ENCODE results near the gene ZBTB17. TPM values are rescaled to one million over a fixed set of nuclear protein-coding genes. Genes with fewer than 3 reads are reported as not detected.

ZBTB17 gene
- total RNA-seq, 4 donors from 2014 or later, result 33.3 to 113 (median 50.5) TPM

DNA sequence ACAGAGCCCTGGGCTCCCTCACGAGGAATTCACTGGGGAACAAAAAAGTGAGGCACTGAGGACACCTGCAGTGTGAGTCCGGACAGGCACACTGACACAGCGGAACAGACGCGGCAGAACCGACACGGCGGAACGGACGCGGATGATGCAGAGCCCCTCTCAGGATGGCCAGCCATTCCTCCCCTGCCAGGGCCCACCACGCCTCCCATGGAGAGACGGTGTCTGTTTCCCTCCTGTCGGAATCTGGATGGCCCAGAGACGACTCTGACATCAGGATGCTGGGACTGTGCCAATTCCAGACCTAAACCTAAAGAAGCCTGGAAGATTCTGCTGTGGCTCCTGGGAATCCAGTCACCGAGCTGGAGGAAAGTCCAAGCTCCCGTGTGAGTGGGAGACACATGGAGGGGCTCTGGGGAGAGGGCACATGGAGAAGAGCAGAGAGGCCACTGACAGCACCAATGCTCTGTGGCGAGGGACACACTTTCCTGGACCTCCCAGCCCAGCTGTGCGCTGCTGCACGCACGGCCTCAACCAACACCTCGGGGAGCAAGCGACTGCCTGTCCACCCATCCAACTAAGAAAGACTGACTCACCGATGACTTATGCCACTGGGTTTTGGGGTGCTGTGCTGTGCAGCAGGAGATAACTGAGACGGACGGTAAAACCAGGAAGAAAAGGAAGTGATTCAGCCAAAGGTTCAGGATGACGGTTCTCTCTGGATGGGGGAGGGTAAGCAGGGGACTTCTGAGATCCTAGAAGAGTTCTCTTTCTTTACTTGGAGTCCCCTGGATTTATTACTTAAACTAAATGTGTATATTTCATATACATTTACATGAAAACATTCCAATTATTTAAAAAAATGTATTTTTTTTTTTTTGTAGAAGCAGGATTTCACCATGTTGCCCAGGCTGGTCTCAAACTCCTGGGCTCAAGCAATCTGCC is 23.3 kb downstream of the ZBTB17 start:
- Histone ChIP-seq H3K27me3 (no peaks in the 10 kb centered on the region), H3K4me3 (no peak overlapping the region), H3K36me3 (no peaks in the 10 kb centered on the region), H3K4me1 (peaks cover 25 to 60% (median 36%) of the 10 kb centered on the region in 4 donors), H3K27ac (peak overlapping the region in 1 of 4 donors; percentile 31), H3K9me3 (no peaks in the 10 kb centered on the region)
- TF ChIP-seq, protein P1, sequence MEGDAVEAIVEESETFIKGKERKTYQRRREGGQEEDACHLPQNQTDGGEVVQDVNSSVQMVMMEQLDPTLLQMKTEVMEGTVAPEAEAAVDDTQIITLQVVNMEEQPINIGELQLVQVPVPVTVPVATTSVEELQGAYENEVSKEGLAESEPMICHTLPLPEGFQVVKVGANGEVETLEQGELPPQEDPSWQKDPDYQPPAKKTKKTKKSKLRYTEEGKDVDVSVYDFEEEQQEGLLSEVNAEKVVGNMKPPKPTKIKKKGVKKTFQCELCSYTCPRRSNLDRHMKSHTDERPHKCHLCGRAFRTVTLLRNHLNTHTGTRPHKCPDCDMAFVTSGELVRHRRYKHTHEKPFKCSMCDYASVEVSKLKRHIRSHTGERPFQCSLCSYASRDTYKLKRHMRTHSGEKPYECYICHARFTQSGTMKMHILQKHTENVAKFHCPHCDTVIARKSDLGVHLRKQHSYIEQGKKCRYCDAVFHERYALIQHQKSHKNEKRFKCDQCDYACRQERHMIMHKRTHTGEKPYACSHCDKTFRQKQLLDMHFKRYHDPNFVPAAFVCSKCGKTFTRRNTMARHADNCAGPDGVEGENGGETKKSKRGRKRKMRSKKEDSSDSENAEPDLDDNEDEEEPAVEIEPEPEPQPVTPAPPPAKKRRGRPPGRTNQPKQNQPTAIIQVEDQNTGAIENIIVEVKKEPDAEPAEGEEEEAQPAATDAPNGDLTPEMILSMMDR (IDR thresholded peaks at IDR 0.05), result no peak
- no peak for TF ChIP-seq EP300 (IDR thresholded peaks at IDR 0.05; ENCODE audit: low read depth)
- TF ChIP-seq POLR2AphosphoS5 (IDR thresholded peaks at IDR 0.05), result no peak
- intact Hi-C loops (cut with DNase I; ENCODE audit: low total_unique reads), result no loop called here
- 47 to 85% methylated on average over 3 to 27 of the region's 27 CpGs for WGBS, 2 donors (ENCODE audit: low coverage in 1 of 2)
- in situ Hi-C loops (cut with MboI; ENCODE audit: low pct_ligation_motif_present in 1 of 4, low pct_unique_long_range_greater_than_20kb in 1 of 4, low sequenced_read_pairs in 3 of 4), result no loop called here
- DNase-seq, result no peak

DNA sequence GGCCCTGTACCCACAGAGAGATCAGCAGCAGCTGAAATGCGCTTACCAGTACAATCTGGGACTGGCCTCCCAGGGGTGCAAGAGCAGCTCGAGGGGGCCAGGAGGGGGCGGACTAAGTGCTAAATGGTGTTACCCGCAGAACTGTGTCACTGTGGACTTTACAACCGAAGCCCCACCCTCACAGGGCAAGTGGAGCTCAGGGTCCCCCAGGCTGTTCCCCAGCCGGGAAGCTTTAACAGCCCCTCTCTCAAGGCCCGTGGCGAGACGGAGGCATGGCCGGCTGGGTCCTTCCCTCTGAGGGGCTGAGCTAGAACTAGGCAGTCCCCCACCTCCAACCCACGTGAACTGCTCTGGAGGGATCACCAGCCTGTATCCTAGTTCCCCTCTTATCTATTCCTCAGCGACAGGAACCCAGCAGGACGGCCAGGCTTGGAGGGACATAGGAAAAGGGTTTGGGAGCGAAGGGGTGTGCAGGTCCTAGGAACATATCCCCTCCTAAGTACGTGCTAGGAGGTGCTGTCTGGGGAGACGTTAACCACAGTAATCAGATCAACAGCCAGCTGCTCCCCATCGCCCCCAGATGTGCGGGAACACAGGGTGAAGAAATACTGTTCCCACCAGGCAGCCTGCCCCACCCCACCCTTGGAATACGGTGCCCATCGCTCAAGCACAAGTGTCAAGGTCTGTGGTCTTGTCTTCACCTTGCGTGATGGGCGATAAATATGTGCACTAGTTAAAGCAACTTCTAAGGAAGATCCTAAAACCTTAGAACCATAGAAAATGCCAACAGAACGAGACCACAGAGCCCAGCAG is 24.4 kb downstream of the ZBTB17 start:
- Histone ChIP-seq H3K27me3 (no peaks in the 10 kb centered on the region), H3K36me3 (no peaks in the 10 kb centered on the region), H3K27ac (peak overlapping the region; percentile 83 to 90 (median 90)), H3K9me3 (no peaks in the 10 kb centered on the region), H3K4me3 (no peak overlapping the region), H3K4me1 (peaks cover 25 to 57% (median 36%) of the 10 kb centered on the region in 4 donors)
- in situ Hi-C loops (cut with MboI; ENCODE audit: low pct_ligation_motif_present in 1 of 4, low pct_unique_long_range_greater_than_20kb in 1 of 4, low sequenced_read_pairs in 3 of 4) (no loop called here), intact Hi-C loops (cut with DNase I; ENCODE audit: low total_unique reads) (no loop called here)
- DNase-seq, result no peak
- 76% methylated on average over 23 of the region's 23 CpGs; no CpG with 5 or more reads in 1 of the 2 donors for WGBS, 2 donors (ENCODE audit: low coverage in 1 of 2)
- TF ChIP-seq POLR2AphosphoS5 (IDR thresholded peaks at IDR 0.05) (no peak), POLR2A (IDR thresholded peaks at IDR 0.05) (no peak), EP300 (IDR thresholded peaks at IDR 0.05; ENCODE audit: low read depth) (no peak)
- TF ChIP-seq, protein P1 (IDR thresholded peaks at IDR 0.05), result no peak

DNA sequence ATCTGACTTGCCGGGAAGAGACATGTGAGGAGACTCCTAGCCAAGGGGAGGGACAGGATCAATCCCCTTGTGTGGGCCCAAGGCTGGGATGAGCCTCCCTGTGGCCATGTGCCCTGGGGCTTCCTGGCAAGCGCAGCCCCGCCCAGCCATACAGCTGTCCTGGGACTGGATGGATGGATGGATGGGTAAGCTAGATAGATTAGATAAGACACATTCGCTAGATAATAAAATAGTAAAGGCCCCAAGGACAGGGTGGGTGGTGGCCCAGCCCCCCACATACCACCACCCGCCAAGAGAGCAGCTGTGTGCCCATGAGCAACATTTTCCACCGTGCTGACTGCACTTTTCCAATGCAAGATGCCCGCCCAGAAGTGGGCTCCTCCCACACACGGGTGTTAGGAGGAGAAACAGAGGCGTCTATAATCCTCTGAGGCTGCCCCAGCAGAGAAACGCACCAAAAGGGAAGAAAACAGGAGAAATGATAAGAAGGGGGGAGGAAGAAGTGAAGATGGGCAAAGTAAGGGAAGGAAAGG is 25.1 kb downstream of the ZBTB17 start:
- in situ Hi-C loops (cut with MboI; ENCODE audit: low pct_ligation_motif_present in 1 of 4, low pct_unique_long_range_greater_than_20kb in 1 of 4, low sequenced_read_pairs in 3 of 4), result no loop called here
- no peak for DNase-seq
- H3K27me3 ChIP-seq, result no peaks in the 10 kb centered on the region
- no peak overlapping the region for H3K4me3 ChIP-seq
- TF ChIP-seq, protein P1 (IDR thresholded peaks at IDR 0.05), result no peak
- TF ChIP-seq EP300 (IDR thresholded peaks at IDR 0.05; ENCODE audit: low read depth) (no peak), POLR2AphosphoS5 (IDR thresholded peaks at IDR 0.05) (peak in 1 of 3 donors; percentile 29), POLR2A (IDR thresholded peaks at IDR 0.05) (no peak)
- H3K4me1 ChIP-seq, result peaks cover 25 to 50% (median 36%) of the 10 kb centered on the region in 4 donors
- H3K9me3 ChIP-seq, result no peaks in the 10 kb centered on the region
- no peaks in the 10 kb centered on the region for H3K36me3 ChIP-seq
- peak overlapping the region; percentile 83 to 90 (median 90) for H3K27ac ChIP-seq
- intact Hi-C loops (cut with DNase I; ENCODE audit: low total_unique reads), result no loop called here
- 16 to 53% methylated on average over 5 to 10 of the region's 10 CpGs for WGBS, 2 donors (ENCODE audit: low coverage in 1 of 2)

DNA sequence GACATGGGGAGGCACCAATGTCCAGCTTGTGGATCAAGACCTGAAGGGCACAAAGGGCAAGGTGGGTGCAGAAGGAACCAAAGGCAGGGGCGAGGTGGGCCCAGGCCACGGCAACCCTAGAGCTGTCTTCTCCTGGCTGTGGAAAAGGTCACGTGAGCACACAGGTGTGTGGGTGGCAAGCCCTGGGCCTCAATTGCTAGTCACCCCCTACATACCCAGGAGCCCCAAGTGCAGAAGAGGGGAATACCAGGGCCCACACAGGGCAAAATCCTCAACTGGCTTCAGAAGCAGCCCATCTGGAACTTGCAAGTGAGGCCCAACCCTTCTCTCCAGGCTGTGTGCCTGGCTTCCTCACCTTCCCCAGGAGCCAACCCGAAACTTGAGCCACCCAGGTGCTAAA is 25.6 kb downstream of the ZBTB17 start:
- H3K27ac ChIP-seq, result peak overlapping the region; percentile 83 to 90 (median 90)
- intact Hi-C loops (cut with DNase I; ENCODE audit: low total_unique reads), result no loop called here
- TF ChIP-seq, protein P1 (IDR thresholded peaks at IDR 0.05), result no peak
- TF ChIP-seq EP300 (IDR thresholded peaks at IDR 0.05; ENCODE audit: low read depth) (no peak), POLR2A (IDR thresholded peaks at IDR 0.05) (no peak)
- H3K9me3 ChIP-seq, result no peaks in the 10 kb centered on the region
- peak overlapping the region in 1 of 4 donors; percentile 12 for H3K4me3 ChIP-seq
- no peaks in the 10 kb centered on the region for H3K27me3 ChIP-seq
- H3K36me3 ChIP-seq, result peaks cover 0 to 1% (median 0%) of the 10 kb centered on the region in 4 donors
- 85% methylated on average over 4 of the region's 4 CpGs; no CpG with 5 or more reads in 1 of the 2 donors for WGBS, 2 donors (ENCODE audit: low coverage in 1 of 2)
- peaks cover 25 to 48% (median 36%) of the 10 kb centered on the region in 4 donors for H3K4me1 ChIP-seq
- in situ Hi-C loops (cut with MboI; ENCODE audit: low pct_ligation_motif_present in 1 of 4, low pct_unique_long_range_greater_than_20kb in 1 of 4, low sequenced_read_pairs in 3 of 4), result no loop called here
- DNase-seq, result no peak

Data from transverse colon (tissue), 4 donors.